KBM-7 (cell line): ENCODE measurements around the gene L3MBTL4.

Experiments used
- DNase-seq: peaks from one replicate; pipeline ENCODE4 v3.0.0-alpha.2; 2015
- in situ Hi-C: fragments of 300-500 bp; cut with MboI; formaldehyde crosslinking; loops from 2 replicates; pipeline ENCODE4 v1.14.3; 2020; ENCODE audit warnings: low sequenced_read_pairs, low pct_unique_long_range_greater_than_20kb, mixed read lengths

The L3MBTL4 gene

DNA sequence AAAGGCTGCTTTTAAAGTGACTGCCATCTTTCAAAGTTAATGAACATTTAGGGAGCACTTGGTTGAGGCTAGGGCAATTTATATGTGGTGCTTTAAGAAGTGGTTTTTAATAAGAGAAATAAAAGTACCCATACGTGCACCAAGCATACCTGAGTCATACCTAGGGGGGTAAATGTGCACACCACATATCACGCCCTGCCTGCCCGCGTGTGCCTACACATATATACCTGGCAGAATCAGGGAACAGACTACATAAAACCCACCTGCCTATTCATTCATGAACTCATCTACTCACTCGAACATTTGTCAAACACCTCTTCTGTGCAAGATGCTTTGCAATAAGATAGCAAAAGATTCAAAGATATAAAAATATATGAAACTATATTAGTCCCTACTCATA lies 450.1 kb downstream of the L3MBTL4 start:
- in situ Hi-C loops, result no loop called here
- DNase-seq, result no peak

GRCh38 chr18:5964108-5964507 lies 450.6 kb downstream of the L3MBTL4 start:
- DNase-seq, result no peak
- in situ Hi-C loops, result no loop called here

DNA sequence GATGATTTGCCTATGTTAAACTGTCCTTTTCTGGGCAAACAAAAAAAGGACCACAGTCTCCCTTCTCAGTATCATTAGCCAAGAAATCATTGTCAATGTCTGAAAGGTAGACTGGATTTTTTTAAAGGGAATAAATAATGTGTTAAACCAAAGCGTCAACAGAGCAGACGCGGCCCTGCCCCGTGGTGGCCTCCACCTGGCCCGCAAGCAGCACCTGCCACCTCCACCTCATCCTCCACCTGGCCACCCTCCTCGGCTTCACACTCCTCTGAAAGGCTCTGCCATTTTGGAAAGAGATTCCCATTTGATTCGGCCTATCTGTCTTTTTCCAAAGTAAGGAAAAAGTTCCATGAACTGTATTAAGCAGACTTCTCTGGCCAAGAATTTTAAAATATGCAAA lies 451.4 kb downstream of the L3MBTL4 start:
- in situ Hi-C loops, result no loop called here
- DNase-seq, result no peak

DNA sequence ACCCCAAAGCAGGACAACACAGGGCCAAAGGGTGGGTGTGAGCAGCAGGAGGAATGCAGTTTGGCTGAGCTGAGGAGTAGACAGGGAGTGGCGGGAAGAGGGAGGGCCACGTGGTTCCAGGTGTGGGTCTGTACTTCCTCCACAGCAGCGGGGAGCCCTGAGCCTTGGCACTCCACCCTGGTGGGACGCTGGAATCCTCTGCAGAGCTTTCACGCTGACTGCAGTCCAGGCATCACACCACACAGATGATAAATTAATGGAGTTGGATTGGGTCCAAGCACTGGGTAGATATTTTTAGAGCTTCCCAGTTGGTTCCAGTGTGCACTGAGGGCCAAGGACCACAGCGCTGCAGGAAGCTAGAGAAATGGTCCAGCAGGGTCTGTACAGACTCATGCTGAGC lies 452.3 kb downstream of the L3MBTL4 start:
- DNase-seq, result no peak
- in situ Hi-C loops, result no loop called here

- no peak for DNase-seq
- in situ Hi-C loops, result no loop called here
Measured at GRCh38 chr18:5961828-5962150, 452.9 kb downstream of the L3MBTL4 start.

DNA sequence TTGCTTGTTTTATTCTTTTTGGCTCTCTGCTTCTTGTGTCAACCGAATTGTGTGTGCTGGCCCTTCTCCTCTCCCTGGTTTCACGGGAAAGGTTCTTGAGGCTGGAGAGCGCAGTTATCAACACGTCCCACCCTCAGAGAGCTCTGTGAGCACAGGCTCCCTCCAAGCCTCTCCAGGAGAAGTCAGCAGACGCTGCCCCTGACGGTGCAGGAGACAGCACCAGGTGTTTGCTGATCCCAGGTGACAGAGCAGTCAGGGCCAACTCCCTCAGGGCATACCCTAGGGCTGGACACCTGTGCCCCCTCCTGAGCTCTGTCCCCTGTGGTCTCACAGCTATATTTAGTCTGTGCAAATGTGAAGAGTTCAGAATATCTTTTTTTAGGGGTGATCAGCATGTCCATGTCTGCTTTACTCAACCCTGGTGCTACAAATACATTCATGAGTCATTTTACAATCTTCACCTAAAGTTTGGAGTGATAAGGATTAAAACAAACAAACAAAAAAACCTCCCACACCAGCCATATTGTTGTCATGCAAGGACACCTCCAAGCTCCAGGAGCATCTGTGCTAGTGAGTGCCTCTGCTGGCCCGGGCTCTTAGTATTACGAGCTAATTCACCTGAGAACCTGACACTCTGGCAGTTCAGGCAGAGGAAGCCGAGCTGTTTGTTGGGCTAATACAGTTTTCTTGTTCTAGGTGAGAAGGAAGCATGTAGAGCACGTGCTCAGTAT lies 453.4 kb downstream of the L3MBTL4 start:
- DNase-seq, result no peak
- in situ Hi-C loops, result no loop called here

DNA sequence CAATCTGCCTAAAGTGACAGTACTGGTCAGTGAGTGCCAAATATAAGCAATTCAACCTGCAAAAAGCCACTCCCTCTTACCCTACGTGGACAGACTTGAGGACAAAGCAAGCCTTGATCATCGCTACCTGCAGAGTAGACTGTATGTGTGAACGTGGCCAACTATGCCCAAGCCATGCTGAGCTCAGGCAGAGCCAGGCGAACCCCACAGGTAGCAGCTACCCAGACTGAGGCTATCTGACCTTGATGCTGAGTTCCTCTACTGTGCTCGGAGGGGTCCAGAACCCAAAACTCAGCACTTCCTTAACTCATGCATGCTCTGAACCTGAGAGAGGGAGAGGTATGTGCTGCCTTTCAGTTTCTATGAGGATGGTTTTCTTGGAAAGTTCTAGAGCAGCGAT lies 455.9 kb downstream of the L3MBTL4 start:
- no peak for DNase-seq
- in situ Hi-C loops, result no loop called here

- no peak for DNase-seq
- in situ Hi-C loops, result no loop called here
Measured at GRCh38 chr18:5955861-5956260, 458.9 kb downstream of the L3MBTL4 start.

GRCh38 chr18:5951515-5952091 lies 463.1 kb downstream of the L3MBTL4 start:
- no peak for DNase-seq
- in situ Hi-C loops, result no loop called here

- no peak for DNase-seq
- in situ Hi-C loops, result no loop called here
Measured at GRCh38 chr18:5948781-5949180, 465.9 kb downstream of the L3MBTL4 start.

DNA sequence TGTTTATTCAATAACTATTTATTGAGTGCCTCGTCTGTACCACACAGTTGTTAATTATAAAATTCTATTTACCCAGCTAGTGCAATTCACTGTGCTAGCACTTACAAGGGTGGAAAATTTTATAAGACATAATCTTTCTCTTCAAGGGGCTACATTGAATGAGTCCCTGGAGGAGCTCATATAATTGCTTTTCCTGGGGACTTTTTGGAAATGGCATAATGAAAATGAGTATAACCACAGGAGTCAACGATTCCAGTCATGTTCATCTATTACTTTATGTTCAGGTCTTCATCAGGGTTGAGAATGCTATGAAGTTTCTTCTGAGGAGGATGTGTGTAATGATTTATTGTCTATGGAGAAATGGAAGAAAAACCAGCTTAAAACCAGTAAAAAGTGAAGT lies 466.5 kb downstream of the L3MBTL4 start:
- no peak for DNase-seq
- in situ Hi-C loops, result no loop called here

DNA sequence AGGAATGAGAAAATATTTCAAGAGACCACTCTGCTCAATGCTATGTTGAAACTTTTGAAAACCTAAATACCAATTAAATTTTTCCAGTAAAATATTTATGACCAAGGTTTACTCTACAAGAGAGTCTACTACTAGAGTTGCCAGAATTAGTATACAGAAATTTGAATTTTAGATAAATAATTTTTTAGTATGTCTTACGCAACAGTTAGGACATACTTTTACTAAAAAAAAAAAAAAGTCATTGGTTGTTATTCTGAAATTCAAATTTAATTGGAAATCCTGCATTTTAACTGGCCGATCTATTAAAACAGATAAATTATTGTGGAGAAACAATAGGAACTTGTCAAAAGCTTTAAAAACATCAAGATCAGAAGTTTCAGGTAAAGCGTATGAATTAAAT lies 470.3 kb downstream of the L3MBTL4 start:
- in situ Hi-C loops, result no loop called here
- DNase-seq, result no peak

DNA sequence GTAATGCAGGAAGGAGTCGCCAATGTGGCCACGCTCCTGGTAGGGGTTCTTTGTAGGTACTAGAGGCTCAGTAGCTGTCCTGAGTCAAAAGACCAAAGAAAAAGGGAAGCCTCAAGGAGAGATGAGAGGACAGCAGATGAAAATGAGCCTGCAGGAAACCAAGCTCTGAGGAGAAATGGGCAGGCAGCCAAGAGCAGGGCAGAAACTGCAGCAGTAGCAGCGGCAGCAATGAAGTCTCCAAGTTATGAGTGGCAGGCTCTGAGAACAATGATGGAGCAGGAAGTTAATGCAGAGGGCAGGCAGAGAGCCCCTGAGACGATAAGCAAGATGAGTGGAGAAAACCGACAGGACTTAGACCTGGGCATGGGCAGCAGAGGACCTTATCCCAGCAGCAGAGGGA lies 471.2 kb downstream of the L3MBTL4 start:
- no peak for DNase-seq
- in situ Hi-C loops, result no loop called here

DNA sequence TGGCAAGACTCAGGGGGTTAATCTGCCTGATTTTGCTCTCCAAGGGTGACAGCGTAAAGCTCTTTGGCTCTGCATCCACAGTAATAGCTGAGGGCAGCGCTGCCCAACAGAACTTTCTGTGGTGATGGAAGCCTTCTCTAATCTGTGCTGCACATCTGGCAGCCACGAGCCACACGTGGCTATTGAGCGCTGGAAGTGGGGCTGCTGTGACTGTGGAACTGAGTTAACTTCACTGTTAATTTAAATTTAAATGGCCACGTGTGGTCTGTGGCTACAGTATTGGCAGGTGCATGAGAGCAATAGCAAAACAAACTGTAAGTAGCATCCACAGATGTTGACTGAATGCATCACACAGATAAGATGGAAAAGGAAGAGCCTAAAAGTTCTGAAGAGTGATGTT lies 472.1 kb downstream of the L3MBTL4 start:
- in situ Hi-C loops, result no loop called here
- DNase-seq, result no peak

GRCh38 chr18:5941890-5942289 lies 472.8 kb downstream of the L3MBTL4 start:
- DNase-seq, result no peak
- in situ Hi-C loops, result no loop called here

- in situ Hi-C loops, result no loop called here
- DNase-seq, result no peak
Measured at GRCh38 chr18:5939801-5940667, 474.7 kb downstream of the L3MBTL4 start.

DNA sequence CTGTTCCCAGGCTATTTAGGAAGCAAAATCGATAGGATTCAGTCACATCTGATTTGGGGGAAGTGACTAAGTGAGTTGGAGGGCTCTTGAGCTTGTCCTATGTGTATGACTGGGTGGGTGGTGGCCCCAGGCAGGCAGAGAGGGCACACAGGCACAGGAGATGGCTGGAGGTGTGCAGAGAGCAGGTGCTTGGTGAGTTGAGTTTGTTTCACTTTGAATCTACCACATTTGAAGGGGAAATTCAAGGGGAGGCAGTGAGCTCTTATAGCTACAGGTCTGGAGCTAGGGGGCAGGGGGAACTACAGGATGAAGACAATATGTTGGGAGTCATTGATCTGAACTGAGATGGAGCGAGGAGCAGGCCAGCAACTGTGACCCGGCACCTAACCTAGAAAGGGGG lies 476.9 kb downstream of the L3MBTL4 start:
- in situ Hi-C loops, result no loop called here
- DNase-seq, result no peak

DNA sequence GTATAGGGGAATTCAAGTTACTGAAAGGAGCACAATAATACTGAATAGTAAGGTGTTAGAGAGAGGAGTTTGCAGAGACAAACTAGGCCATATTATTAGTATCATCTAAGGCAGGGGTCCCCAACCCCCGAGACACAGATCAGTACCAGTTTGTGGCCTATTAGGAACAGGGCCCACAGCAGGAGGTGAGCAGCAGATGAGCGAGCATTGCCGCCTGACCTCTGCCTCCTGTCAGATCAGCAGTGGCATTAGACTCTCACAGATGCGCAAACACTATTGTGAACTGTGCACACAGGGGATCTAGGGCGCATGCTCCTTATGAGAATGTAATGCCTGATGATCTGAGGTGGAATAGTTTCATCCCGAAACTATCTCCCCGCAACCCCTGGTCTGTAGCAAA lies 477.6 kb downstream of the L3MBTL4 start:
- in situ Hi-C loops, result no loop called here
- DNase-seq, result no peak

GRCh38 chr18:5930789-5931188 lies 483.9 kb downstream of the L3MBTL4 start:
- no peak for DNase-seq
- in situ Hi-C loops, result no loop called here

DNA sequence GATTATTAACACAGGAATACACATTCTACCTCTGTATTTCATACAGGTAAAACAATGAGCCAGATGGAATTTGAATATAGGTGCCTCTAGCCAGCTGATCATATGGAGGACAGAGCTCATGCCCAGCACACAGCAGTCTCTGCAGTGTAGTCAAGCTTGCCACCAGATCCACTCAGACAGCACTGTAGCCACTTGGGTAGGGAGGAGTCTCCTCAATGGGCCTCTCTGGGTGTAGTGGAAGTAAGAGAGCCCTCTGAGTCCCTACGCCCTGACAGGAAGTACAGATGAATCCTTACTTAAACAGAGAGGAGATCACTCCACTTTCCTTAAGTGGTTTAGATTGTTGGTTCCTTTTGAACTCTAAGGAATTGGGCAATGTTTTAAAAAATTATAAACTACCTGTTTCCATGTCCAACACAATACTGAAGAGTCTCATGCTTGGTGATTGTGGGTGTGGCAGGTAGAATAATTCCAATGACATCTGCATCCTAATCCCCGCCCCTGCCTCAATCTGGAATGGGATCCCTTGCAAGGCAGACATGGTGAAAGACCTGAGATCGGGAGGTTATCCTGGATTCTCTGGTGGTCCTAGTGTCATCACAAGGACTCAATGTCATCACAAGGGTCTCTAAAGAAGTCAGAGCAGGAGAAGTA lies 496.4 kb downstream of the L3MBTL4 start:
- DNase-seq, result no peak

More for the DNA sequence above, 496.4 kb downstream of the L3MBTL4 start:
- in situ Hi-C loops, result no loop called here
